Measurements from ENCODE around the gene CPD.
A peak's percentile ranks its signal among the peaks of the same experiment; 100 is the strongest.
"Not testable (repeated sequence)": the region's sequence is repeated elsewhere in the genome, so short reads cannot be mapped to it uniquely, and the experiment has no call there.

Gene CPD

GRCh38 chr17:30349252-30349651 lies 29.5 kb upstream of the CPD start:
- no peaks in the 10 kb centered on the region for H3K36me3 ChIP-seq
- H3K27ac ChIP-seq = no peak overlapping the region
- H3K4me1 ChIP-seq = peaks cover 5 to 26% (median 15%) of the 10 kb centered on the region in 10 experiments
- H3K9ac ChIP-seq = no peak overlapping the region
- H4K20me1 ChIP-seq = no peaks in the 10 kb centered on the region
- no peak overlapping the region for H3K4me2 ChIP-seq
- no peak overlapping the region for H3K4me3 ChIP-seq
- TF ChIP-seq Cebpa-rat (IDR thresholded peaks at IDR 0.05) = no peak
- H3K27me3 ChIP-seq = no peaks in the 10 kb centered on the region
- peaks cover 0 to 11% (median 0%) of the 10 kb centered on the region in 11 experiments; a peak in 4 of 22 replicates for H3K9me3 ChIP-seq (replicated peaks in 1 of 11)

DNA sequence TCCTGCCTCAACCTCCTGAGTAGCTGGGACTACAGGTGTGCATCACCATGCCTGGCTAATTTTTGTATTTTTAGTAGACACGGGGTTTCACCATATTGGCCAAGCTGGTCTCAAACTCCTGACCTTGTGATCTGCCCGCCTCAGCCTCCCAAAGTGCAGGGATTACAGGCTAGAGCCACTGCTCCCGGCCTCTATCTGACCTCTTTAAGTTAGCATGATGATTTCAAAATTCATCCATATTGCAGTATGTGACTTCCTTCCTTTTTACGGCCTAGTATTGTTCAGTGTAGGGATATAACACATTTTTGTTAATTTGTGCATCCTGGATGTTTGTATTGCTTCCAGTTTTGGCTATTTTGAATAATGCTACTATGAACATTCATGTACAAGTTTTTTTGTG lies 27.5 kb upstream of the CPD start:
- H3K9me3 ChIP-seq (replicated peaks in 1 of 11) = peaks cover 0 to 11% (median 0%) of the 10 kb centered on the region in 11 experiments; a peak in 4 of 22 replicates
- peak overlapping the region in 2 of 11 experiments; percentile 21 to 37; a peak in 2 of 22 replicates for H3K4me2 ChIP-seq
- not testable (repeated sequence) for H3K27ac ChIP-seq, H3K4me3 ChIP-seq, H3K4me1 ChIP-seq, H3K9ac ChIP-seq, H4K20me1 ChIP-seq, H3K27me3 ChIP-seq, H3K36me3 ChIP-seq

GRCh38 chr17:30351735-30352134 lies 27.0 kb upstream of the CPD start:
- Histone ChIP-seq H3K9ac (no peak overlapping the region), H3K9me3 (replicated peaks in 1 of 11) (peaks cover 0 to 11% (median 0%) of the 10 kb centered on the region in 11 experiments; a peak in 4 of 22 replicates)

GRCh38 chr17:30352240-30352814 lies 26.4 kb upstream of the CPD start:
- H3K9me3 ChIP-seq (replicated peaks in 1 of 11) = peaks cover 0 to 11% (median 0%) of the 10 kb centered on the region in 11 experiments; a peak in 4 of 22 replicates
- H4K20me1 ChIP-seq = no peaks in the 10 kb centered on the region
- no peak overlapping the region for H3K4me3 ChIP-seq
- H3K27me3 ChIP-seq = no peaks in the 10 kb centered on the region
- TF ChIP-seq Cebpa-rat (IDR thresholded peaks at IDR 0.05) = no peak
- H3K27ac ChIP-seq = no peak overlapping the region
- H3K4me2 ChIP-seq = no peak overlapping the region
- H3K36me3 ChIP-seq = no peaks in the 10 kb centered on the region
- no peak overlapping the region for H3K9ac ChIP-seq
- H3K4me1 ChIP-seq = peaks cover 0 to 6% (median 0%) of the 10 kb centered on the region in 10 experiments; a peak in 3 of 20 replicates

More at GRCh38 chr17:30351735-30352134, 27.0 kb upstream of the CPD start:
- Histone ChIP-seq H3K4me2 (no peak overlapping the region), H3K27ac (no peak overlapping the region), H3K27me3 (no peaks in the 10 kb centered on the region), H3K36me3 (no peaks in the 10 kb centered on the region), H3K4me3 (no peak overlapping the region), H4K20me1 (no peaks in the 10 kb centered on the region), H3K4me1 (peaks cover 0 to 6% (median 0%) of the 10 kb centered on the region in 10 experiments; a peak in 3 of 20 replicates)
- no peak for TF ChIP-seq Cebpa-rat (IDR thresholded peaks at IDR 0.05)

- Histone ChIP-seq H3K27ac (no peak overlapping the region), H3K36me3 (no peaks in the 10 kb centered on the region), H3K27me3 (no peaks in the 10 kb centered on the region)
Measured at GRCh38 chr17:30354701-30355100, 24.0 kb upstream of the CPD start.

DNA sequence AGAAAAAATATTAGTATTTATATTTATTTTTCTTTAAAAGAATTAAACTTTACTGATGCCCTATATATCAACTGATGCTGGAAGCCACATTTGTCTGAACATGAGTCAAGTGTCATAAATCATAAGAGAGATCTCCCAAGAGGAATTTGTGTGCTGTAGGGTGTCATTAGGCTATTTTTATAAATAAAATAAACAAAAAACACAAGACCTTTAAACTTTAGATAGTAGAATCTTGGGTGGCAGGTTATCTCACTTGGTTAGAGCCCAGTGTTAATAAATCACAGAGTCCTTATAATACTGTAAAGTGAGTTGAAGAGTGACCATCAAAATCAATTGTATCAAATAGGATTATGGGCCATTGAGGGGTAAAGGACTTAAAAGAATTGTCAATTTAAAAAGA lies 21.3 kb upstream of the CPD start:
- no peak for TF ChIP-seq Cebpa-rat (IDR thresholded peaks at IDR 0.05)
- Histone ChIP-seq H3K27me3 (no peaks in the 10 kb centered on the region), H3K4me2 (no peak overlapping the region), H3K9ac (no peak overlapping the region), H3K36me3 (0 out of 22 replicates have a peak, but pooled peaks cover 0 to 6% (median 0%) of the 10 kb centered on the region in 11 experiments), H3K27ac (no peak overlapping the region), H4K20me1 (no peaks in the 10 kb centered on the region), H3K9me3 (replicated peaks in 1 of 11) (peaks cover 14 to 34% (median 20%) of the 10 kb centered on the region in 11 experiments), H3K4me3 (no peak overlapping the region), H3K4me1 (no peaks in the 10 kb centered on the region)

More at GRCh38 chr17:30354701-30355100, 24.0 kb upstream of the CPD start:
- H3K9me3 ChIP-seq (replicated peaks in 1 of 11) = peaks cover 0 to 11% (median 0%) of the 10 kb centered on the region in 11 experiments; a peak in 4 of 22 replicates
- H3K4me1 ChIP-seq = peaks cover 0 to 6% (median 0%) of the 10 kb centered on the region in 10 experiments; a peak in 3 of 20 replicates
- H4K20me1 ChIP-seq = no peaks in the 10 kb centered on the region
- no peak overlapping the region for H3K9ac ChIP-seq
- no peak overlapping the region for H3K4me2 ChIP-seq
- no peak overlapping the region for H3K4me3 ChIP-seq
- no peak for TF ChIP-seq Cebpa-rat (IDR thresholded peaks at IDR 0.05)

DNA sequence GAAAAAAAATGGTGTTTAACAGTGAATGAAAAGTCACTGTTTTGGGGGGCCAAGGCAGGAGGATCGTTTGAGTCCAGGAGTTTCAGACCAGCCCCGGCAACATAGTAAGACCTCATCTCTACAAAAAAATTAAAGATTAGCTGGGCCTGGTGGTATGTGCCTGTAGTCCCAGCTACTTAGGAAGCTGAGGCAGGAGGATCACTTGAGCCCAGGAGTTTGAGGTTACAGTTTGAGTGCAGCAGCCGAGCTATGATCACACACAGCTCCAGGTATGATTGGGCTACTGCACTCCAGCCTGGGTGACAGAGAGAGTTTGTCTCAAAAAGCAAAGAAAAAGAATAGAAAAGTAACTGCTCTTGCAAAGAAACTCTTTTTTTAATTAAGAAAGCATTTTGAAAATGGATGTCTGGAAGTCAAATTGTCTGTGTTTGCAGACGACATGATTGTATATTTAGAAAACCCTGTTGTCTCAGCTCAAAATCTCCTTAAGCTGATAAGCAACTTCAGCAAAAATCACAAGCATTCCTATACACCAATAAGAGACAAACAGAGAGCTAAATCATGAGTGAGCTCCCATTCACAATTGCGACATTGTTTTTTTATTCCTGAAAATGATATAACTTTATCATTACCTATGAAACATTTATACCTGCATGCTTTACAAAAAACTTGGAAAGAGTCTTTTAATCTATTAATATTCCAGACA lies 20.5 kb upstream of the CPD start:
- peaks cover under 1 to 2% (median 2%) of the 10 kb centered on the region in 10 experiments; a peak in 17 of 20 replicates for H3K4me1 ChIP-seq
- H3K4me2 ChIP-seq = no peak overlapping the region
- no peak for TF ChIP-seq Cebpa-rat (IDR thresholded peaks at IDR 0.05)
- H3K27ac ChIP-seq = no peak overlapping the region
- peaks cover 18 to 40% (median 23%) of the 10 kb centered on the region in 11 experiments for H3K9me3 ChIP-seq (replicated peaks in 1 of 11)
- no peaks in the 10 kb centered on the region for H4K20me1 ChIP-seq
- H3K9ac ChIP-seq = no peak overlapping the region
- no peak overlapping the region for H3K4me3 ChIP-seq
- H3K36me3 ChIP-seq = 0 out of 22 replicates have a peak, but pooled peaks cover 0 to 6% (median 0%) of the 10 kb centered on the region in 11 experiments
- no peaks in the 10 kb centered on the region for H3K27me3 ChIP-seq

GRCh38 chr17:30360086-30360808 lies 18.5 kb upstream of the CPD start:
- Histone ChIP-seq H3K9ac (no peak overlapping the region), H3K4me2 (no peak overlapping the region), H3K27ac (no peak overlapping the region), H3K27me3 (no peaks in the 10 kb centered on the region), H3K36me3 (0 out of 22 replicates have a peak, but pooled peaks cover 0 to 6% (median 0%) of the 10 kb centered on the region in 11 experiments), H4K20me1 (no peaks in the 10 kb centered on the region), H3K4me3 (no peak overlapping the region), H3K4me1 (peaks cover 9 to 16% (median 13%) of the 10 kb centered on the region in 10 experiments), H3K9me3 (replicated peaks in 1 of 11) (peaks cover 18 to 36% (median 25%) of the 10 kb centered on the region in 11 experiments)
- TF ChIP-seq Cebpa-rat (IDR thresholded peaks at IDR 0.05) = no peak

GRCh38 chr17:30361766-30362279 lies 16.9 kb upstream of the CPD start:
- H3K9me3 ChIP-seq (replicated peaks in 1 of 11) = peaks cover 18 to 36% (median 25%) of the 10 kb centered on the region in 11 experiments
- no peak overlapping the region for H3K27ac ChIP-seq
- H3K36me3 ChIP-seq = 0 out of 22 replicates have a peak, but pooled peaks cover 0 to 6% (median 0%) of the 10 kb centered on the region in 11 experiments
- H3K9ac ChIP-seq = no peak overlapping the region
- H3K27me3 ChIP-seq = no peaks in the 10 kb centered on the region
- peaks cover 9 to 16% (median 13%) of the 10 kb centered on the region in 10 experiments for H3K4me1 ChIP-seq
- H3K4me2 ChIP-seq = no peak overlapping the region
- no peaks in the 10 kb centered on the region for H4K20me1 ChIP-seq
- no peak overlapping the region for H3K4me3 ChIP-seq
- TF ChIP-seq Cebpa-rat (IDR thresholded peaks at IDR 0.05) = no peak

All from BLaER1 treated with 17β-estradiol and CSF1 and Interleukin-3, amounts not matched to agents 10 nM and 100 nM (cell line).